Measurements from ENCODE around the gene EFCAB9. TPM values are rescaled to one million over a fixed set of nuclear protein-coding genes. Genes with fewer than 3 reads are reported as not detected.

EFCAB9 gene
- total RNA-seq, 1 donor from 2014 or later: not detected

DNA sequence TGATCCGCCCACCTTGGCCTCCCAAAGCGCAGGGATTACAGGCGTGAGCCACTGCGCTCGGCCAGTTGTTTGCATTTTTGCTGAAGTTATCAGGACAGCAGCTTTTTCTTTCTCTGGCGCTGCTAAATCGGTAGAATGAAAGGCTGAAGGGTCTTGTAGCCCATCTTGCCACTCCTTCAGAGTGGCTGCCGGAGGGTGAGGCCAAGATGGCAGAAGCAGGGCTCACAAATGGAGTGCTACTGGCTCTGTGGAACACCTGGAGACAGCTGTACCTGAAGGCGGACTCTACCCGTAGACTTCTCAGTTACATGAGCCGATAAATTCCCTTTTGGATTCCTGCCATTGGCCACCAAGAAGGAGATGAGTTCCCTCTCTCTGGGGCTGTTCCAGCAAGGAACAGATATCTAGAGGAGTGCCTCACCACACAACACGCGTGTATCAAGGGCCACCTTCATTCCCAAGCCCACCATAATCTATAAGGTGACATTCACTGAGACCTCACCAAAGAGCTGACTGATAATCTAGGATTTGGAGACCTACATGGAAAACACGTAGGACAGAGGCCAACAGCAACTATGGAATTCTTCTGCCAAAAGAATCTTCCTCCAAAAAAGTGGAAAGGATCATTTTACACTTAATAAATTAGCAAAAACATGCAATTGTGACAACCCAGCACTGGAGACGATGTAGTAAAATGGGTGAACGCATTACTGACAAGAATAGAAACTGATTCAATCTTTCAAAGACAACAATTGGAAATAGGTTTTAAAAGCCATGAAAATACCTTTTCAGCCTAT is 27.7 kb upstream of the EFCAB9 start:
- DNase-seq (ENCODE audit: extremely low spot score, unreplicated experiment): no peak
- Mint-ChIP-seq H3K27me3 (no peaks in the 10 kb centered on the region), H3K4me3 (no peak overlapping the region), H3K9me3 (no peaks in the 10 kb centered on the region), H3K36me3 (peaks cover 3% of the 10 kb centered on the region), H3K27ac (no peak overlapping the region), H3K4me1 (ENCODE audit: unreplicated experiment) (peaks cover 12% of the 10 kb centered on the region)
- TF ChIP-seq, protein P1, sequence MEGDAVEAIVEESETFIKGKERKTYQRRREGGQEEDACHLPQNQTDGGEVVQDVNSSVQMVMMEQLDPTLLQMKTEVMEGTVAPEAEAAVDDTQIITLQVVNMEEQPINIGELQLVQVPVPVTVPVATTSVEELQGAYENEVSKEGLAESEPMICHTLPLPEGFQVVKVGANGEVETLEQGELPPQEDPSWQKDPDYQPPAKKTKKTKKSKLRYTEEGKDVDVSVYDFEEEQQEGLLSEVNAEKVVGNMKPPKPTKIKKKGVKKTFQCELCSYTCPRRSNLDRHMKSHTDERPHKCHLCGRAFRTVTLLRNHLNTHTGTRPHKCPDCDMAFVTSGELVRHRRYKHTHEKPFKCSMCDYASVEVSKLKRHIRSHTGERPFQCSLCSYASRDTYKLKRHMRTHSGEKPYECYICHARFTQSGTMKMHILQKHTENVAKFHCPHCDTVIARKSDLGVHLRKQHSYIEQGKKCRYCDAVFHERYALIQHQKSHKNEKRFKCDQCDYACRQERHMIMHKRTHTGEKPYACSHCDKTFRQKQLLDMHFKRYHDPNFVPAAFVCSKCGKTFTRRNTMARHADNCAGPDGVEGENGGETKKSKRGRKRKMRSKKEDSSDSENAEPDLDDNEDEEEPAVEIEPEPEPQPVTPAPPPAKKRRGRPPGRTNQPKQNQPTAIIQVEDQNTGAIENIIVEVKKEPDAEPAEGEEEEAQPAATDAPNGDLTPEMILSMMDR (conservative IDR thresholded peaks at IDR 0.05): no peak

DNA sequence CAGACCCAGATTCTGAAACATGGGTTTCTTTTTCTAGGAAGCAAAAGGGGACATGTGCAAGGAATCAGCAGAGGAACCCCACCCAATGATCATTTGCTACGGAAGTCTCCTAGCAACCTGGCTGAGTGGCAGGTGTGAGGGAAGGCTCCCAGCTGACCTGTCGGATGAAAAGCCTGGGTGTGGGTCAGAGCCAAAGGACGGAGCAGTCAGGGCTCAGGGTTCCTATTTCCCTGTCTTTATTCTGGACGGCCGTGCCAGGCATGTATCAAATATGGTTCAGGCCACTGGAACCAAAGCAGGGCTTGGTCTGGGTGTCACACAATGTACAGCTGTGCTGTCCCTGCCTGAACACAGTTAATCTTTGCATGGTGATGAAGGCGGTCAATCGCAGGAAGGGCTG is 26.1 kb upstream of the EFCAB9 start:
- no peak overlapping the region for H3K4me3 Mint-ChIP-seq
- no peaks in the 10 kb centered on the region for H3K9me3 Mint-ChIP-seq
- no peaks in the 10 kb centered on the region for H3K27me3 Mint-ChIP-seq
- H3K27ac Mint-ChIP-seq: no peak overlapping the region
- DNase-seq (ENCODE audit: extremely low spot score, unreplicated experiment): no peak
- peaks cover 7% of the 10 kb centered on the region for H3K4me1 Mint-ChIP-seq (ENCODE audit: unreplicated experiment)
- H3K36me3 Mint-ChIP-seq: peaks cover 3% of the 10 kb centered on the region
- TF ChIP-seq, protein P1 (conservative IDR thresholded peaks at IDR 0.05): no peak

DNA sequence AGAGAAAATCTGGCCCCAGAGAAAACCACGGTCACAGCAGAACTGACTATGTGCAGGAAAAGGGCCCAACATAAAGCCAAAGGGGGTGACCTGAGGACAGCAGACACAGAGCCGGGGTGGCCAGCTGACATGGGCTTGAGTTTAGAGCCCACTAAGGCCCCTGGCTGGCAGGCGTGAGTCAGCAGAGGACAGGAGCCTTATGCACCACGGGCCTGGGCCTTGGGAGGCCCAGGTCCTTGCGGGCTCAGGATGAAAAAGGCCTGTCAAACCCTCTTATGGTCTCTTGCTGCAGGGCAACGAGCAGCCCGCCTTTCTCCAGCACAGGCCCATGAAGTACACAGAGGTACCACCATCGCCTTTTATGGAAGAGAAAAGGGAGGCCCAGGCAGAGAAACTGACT is 25.7 kb upstream of the EFCAB9 start:
- Mint-ChIP-seq H3K27me3 (no peaks in the 10 kb centered on the region), H3K4me1 (ENCODE audit: unreplicated experiment) (peaks cover 9% of the 10 kb centered on the region), H3K9me3 (no peaks in the 10 kb centered on the region), H3K4me3 (no peak overlapping the region), H3K36me3 (peaks cover 3% of the 10 kb centered on the region), H3K27ac (no peak overlapping the region)
- no peak for DNase-seq (ENCODE audit: extremely low spot score, unreplicated experiment)
- TF ChIP-seq, protein P1 (conservative IDR thresholded peaks at IDR 0.05): no peak

DNA sequence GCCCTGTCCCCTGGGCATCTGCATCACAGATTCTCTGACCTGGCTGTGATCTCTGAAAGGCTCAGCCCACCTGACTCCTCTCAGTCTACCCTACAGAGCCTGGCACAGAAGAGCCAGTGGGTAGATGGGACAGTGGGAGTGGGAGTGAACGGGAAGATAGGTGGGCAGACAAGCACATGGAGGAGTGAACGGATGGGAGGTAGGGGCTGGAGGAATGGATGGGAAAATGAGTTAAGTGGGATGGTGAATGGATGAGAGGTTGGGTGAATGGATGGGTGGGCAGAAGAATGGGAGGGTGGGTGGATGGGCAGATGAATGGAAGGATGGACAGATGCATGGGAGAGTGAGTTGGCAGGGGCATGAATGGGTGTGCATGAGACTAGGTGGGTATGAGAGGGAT is 24.8 kb upstream of the EFCAB9 start:
- TF ChIP-seq, protein P1 (conservative IDR thresholded peaks at IDR 0.05): no peak
- Mint-ChIP-seq H3K4me1 (ENCODE audit: unreplicated experiment) (peaks cover 16% of the 10 kb centered on the region), H3K4me3 (no peak overlapping the region), H3K9me3 (no peaks in the 10 kb centered on the region), H3K27me3 (no peaks in the 10 kb centered on the region), H3K36me3 (peaks cover 3% of the 10 kb centered on the region), H3K27ac (no peak overlapping the region)
- no peak for DNase-seq (ENCODE audit: extremely low spot score, unreplicated experiment)

DNA sequence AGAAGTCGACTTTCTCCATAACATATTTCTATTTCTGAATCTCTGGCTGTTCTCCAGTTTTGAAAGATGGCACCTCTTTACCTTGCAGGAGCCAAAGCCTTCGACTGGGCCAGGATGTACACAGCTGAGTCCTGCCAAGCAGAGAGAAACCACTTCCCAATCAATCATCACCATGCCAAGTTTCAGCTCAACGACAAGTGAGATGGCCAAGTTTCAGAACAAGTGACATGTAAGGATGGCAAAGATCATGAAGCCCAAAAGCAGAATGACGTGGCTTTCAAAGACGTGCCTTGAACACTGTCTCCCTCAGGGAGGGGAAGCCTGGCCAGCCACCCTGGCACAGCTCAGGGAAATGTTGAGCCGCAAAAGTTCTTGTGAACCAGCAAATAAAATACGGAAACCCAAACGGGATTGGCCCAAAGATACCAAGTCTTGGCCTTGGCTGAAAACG is 23.7 kb upstream of the EFCAB9 start:
- Mint-ChIP-seq H3K27me3 (no peaks in the 10 kb centered on the region), H3K36me3 (peaks cover 3% of the 10 kb centered on the region), H3K4me3 (no peak overlapping the region), H3K9me3 (no peaks in the 10 kb centered on the region), H3K27ac (no peak overlapping the region), H3K4me1 (ENCODE audit: unreplicated experiment) (peaks cover 24% of the 10 kb centered on the region)
- no peak for DNase-seq (ENCODE audit: extremely low spot score, unreplicated experiment)
- TF ChIP-seq, protein P1 (conservative IDR thresholded peaks at IDR 0.05): no peak

Data from type B pancreatic cell (in vitro differentiated cells).